Fibroblast of lung (primary cell): ENCODE measurements around the gene MTA1.

Experiments
- CTCF ChIP-seq, 2 donors: IDR thresholded peaks in 1 of 2; conservative IDR thresholded peaks in 1 of 2; 1 replicate in 1 of 2; 2 replicates in 1 of 2; pipeline ENCODE4 v1.5.1; 2011 to 2012; ENCODE audit warnings: low read length in 2 of 2, control low read depth in 1 of 2, inconsistent platforms in 1 of 2, low read depth in 1 of 2, mild to moderate bottlenecking in 1 of 2
- EZH2 ChIP-seq: IDR thresholded peaks from 2 replicates; pipeline ENCODE4 v1.5.1; 2012; ENCODE audit warnings: low read length, control low read depth, mild to moderate bottlenecking; ENCODE audit errors: missing control alignments

GRCh38 chr14:105415481-105416428 lies 3.9 kb upstream of the MTA1 start:
- TF ChIP-seq CTCF (conservative IDR thresholded peaks at IDR 0.05 in 1 of 2, IDR thresholded peaks at IDR 0.05 in 1 of 2; ENCODE audit: low read depth in 1 of 2, low read length in 2 of 2) (no peak), EZH2 (no peak)
